Measurements from ENCODE around the gene AKT1.
A peak's percentile ranks its signal among the peaks of the same experiment; 100 is the strongest.
"Not testable (repeated sequence)": the region's sequence is repeated elsewhere in the genome, so short reads cannot be mapped to it uniquely, and the experiment has no call there.

AKT1 gene

GRCh38 chr14:104817930-104818713 is 22.6 kb upstream of the AKT1 start:
- no peak for DNase-seq

- peak; percentile 47 for DNase-seq
These were observed 21.0 kb upstream of the AKT1 start for GRCh38 chr14:104816616-104816884.

GRCh38 chr14:104814701-104815100 is 19.2 kb upstream of the AKT1 start:
- DNase-seq: not testable (repeated sequence)

- no peak for DNase-seq
These were observed 17.7 kb upstream of the AKT1 start for GRCh38 chr14:104813286-104813685.

GRCh38 chr14:104810316-104810715 is 14.8 kb upstream of the AKT1 start:
- no peak for DNase-seq

GRCh38 chr14:104808456-104808855 is 12.9 kb upstream of the AKT1 start:
- DNase-seq: no peak

- no peak for DNase-seq
These were observed 11.3 kb upstream of the AKT1 start for GRCh38 chr14:104806625-104807465.

- DNase-seq: no peak
These were observed 10.5 kb upstream of the AKT1 start for GRCh38 chr14:104805941-104806624.

GRCh38 chr14:104805326-104805678 is 9.8 kb upstream of the AKT1 start:
- no peak for DNase-seq

GRCh38 chr14:104804481-104805325 is 9.2 kb upstream of the AKT1 start:
- no peak for DNase-seq

GRCh38 chr14:104803912-104804410 is 8.4 kb upstream of the AKT1 start:
- DNase-seq: no peak

GRCh38 chr14:104803280-104803911 is 7.8 kb upstream of the AKT1 start:
- DNase-seq: no peak

- no peak for DNase-seq
These were observed 7.0 kb upstream of the AKT1 start for GRCh38 chr14:104802394-104803184.

- DNase-seq: no peak
These were observed 6.2 kb upstream of the AKT1 start for GRCh38 chr14:104801520-104802393.

- DNase-seq: no peak
These were observed 5.4 kb upstream of the AKT1 start, which contains the start of gene ZBTB42 for GRCh38 chr14:104800771-104801519. Gene ZBTB42, plus strand, starts transcription at chr14:104801101. Its CDS starts 97 bp downstream, at chr14:104801198.

GRCh38 chr14:104800015-104800770 is 4.6 kb upstream of the AKT1 start:
- DNase-seq: no peak

- DNase-seq: no peak
These were observed 3.9 kb upstream of the AKT1 start for GRCh38 chr14:104799244-104800014.
